GDM1 (cell line): ENCODE results near the gene BRD1.

Experiments used
- DNase-seq: peaks from one replicate; lab custom pipeline; 2025; lab: John Stamatoyannopoulos, UW

Gene BRD1

GRCh38 chr22:49800408-49801238 lies 27.1 kb downstream of the BRD1 start:
- no peak for DNase-seq

GRCh38 chr22:49799431-49800075 lies 28.1 kb downstream of the BRD1 start:
- no peak for DNase-seq

DNA sequence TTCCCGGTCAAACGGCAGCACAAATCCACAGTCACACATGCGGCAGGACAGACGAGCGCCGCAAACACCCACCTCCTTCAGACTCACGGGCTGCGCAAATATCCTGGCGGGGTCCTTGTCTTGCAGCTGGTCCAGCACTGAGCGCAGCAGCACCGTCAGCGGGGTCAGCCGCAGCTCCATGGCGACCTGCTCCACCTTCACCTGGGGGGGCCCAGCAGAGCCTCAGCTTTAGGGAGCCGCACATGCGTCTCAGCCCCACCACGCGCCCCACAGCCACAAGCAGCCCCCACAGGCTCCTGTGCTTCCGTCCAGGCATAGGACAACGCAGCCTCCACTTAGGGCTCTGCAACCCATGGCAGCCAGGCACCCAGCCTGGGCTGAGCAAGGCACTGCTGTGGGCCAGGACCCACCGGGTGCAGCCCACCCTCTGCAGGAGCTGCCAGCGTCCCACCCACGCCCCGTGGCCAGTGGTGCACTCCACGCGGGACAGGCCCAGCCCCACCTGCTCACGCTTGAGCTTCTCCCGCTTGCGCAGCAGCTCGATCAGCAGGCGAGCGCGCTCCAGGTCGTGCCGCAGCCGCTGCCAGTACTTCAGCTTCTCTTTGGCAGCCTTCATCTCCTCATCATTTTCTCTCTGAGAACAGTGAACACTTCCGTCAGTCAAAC lies 29.1 kb downstream of the BRD1 start:
- DNase-seq, result no peak

DNA sequence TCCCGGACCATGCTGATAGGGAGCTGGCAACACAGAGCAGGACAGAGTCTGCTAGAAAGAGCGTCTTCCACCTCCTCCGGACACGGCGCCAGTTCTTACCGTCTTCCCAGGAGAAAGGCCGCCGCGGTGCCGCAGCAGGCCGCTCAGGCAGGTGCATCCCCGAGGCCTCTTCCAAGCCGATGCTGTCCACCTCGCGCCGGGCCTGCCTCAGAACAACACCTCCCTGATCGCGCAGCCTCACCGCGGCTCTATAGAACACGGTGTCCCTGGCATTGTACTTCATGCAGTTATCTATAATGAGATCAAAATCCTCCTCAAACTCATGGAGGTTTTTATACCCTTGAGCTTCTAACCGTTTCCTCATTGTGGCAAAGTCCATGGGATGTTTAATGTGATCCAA lies 30.0 kb downstream of the BRD1 start:
- no peak for DNase-seq

DNA sequence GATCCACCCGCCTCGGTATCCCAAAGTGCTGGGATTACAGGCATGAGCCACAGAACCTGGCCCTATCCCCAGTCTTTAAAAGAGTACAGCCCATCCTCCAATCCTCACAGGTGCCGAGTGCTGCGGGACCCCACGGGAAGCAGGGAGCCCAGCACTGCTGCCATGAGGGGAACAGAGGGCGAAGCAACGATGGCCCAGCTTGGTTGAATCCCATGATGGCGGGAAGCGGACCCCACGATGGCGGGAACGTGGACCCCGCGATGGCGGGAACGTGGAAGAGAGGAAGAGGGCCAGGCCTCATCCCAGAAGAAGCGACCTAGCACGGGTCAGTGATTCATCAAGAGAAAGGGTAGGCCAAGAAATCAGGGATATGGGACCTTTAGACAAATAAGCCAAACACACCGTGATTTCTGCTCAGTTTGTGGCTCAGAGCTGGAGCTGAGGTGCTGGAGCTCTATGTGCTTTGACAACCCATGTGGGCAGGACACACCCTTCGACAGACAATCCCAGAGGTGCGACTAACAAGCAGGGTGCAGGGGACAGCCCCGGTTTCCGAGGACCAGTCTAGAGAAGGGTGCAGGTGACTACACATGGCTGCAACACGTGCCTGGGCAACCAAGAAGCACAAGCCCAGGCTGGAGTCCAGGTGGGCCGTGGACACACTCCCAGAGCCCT lies 30.9 kb downstream of the BRD1 start:
- DNase-seq, result no peak

DNA sequence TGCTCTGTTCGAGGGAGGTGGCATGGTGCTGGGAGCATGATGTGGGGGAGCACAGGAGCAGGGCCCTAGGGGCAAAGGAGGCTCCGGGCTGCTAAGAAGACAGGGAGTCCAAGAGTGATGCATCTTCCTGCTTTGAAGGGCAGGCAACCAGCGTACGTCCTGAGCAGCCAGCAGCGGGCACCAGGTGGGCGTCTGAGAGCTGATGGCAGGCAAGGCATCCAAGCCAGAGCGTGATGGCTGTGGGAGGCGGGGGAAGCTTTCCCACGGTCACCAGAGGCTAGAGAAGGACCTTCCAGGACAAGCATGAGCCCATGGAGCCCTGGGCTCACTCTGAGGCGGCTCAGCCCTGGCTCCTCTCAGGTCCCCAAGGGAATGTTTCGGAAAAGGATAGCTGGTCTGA lies 32.2 kb downstream of the BRD1 start:
- no peak for DNase-seq

DNA sequence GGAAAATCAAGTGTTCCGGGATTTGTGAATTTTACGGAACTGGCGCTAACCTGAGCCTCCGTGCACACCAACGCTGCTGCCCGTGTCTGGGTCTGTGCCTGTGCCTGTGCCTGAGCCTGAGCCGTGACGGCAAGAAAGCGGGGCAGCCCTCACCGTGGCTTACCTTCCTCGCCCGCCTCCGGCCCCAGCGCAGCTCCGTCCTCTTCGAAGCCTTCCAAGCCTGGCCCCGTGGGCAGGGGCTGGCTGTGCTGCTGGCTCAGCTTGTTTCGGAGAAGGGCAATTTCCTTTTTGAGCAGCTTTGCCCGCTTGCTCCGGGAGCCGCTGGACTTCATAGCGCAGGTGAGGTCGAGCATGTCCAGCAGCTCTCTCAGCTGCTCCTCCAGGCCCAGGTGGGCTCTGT lies 33.8 kb downstream of the BRD1 start:
- no peak for DNase-seq

GRCh38 chr22:49793296-49793695 lies 34.4 kb downstream of the BRD1 start:
- DNase-seq, result no peak

DNA sequence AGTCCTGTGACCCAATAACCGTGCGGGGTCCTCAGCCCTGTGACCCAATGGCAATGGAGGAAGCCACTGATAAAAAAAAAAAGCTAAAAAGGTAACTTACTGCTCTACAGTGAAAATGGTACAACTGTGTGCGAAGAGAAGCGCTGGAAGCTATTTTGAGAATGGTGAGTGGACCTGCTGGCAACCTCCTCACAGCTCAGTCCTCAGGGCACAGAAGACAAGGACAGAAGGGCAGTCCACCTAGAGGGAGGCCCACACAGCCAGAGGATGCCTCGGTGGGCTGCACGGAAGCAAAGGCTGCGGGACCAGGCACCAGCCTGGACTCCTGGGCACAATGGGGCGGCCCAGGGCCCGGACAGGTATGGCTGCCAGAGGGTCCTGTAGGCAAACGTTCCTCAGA lies 35.6 kb downstream of the BRD1 start:
- DNase-seq, result no peak

GRCh38 chr22:49791682-49792081 lies 36.0 kb downstream of the BRD1 start:
- no peak for DNase-seq

DNA sequence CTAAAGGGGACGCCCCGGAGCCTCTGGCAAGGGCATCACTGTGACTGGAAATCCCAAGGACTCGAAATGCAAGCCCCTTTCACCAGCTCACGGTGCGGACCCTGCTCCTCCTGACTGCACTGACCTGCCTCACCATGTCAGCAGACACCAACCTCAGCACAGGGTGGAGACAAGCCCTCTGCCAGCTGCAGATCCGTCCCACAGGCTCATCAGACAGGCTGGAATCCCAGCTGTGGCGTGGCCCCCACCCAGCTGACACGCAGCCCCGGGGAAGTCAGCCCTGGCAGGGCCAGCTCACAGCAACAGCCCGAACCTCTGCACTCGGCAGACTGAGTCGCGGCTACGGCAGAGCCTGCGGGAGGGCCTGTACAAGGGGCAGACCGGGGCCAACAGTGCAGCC lies 36.8 kb downstream of the BRD1 start:
- no peak for DNase-seq

DNA sequence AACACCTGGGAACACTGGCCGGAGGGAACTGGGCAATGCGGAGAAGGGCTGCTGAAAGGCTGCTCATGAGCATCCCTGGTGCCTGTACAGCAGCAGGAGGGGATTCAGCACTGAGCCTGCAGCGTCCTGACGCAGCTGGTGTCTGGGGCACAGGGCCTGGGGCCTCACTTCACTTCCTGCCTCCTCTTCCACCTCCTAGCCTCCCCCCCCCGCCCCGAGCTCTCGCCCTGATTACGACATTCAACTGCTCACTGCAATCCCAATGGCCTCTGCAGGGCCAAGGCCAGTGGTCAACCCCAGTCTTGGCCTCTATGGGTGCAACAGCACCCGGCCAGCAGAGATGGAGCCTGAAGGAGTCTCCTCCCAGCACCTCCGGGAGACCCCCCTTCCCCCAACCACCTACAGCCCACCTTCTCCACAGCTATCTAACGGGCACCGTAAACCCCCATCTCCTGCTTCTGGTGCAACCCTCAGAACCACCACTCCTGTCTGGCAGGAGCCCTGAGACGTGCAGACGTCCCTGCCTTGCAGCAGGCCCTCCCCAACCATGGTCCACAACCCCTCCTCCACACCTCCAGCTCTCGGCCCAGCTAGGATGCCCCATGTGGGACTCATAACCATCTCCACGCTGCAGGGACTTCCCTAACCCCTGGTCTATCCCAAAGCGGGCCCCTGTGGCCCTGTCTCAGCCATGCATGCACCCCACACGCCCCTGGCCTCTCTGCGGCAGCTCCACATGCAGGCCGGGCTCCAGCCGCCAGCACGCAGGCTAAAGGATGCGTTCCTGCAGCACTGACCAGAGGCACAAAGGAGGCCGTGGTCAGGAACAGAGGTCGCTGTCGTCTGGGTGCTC lies 38.2 kb downstream of the BRD1 start:
- no peak for DNase-seq

DNA sequence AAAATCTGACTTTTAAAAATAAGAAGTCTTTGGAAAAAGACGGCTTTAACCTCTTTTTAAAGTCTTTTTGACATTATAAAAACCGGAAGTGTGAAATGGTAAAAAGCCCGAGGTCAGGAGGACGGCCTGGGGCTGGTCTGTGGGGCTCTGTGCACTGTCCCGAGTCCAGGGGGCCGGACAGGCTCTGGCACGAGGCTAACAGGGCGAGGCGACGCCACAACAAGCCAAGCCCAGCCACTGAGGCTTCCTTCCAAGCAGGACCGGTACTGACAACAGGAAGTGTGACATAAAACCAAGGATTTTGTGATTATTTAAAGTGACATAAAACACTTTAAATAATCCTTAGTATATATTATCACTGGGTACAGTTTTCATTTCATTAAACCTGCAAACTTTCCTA lies 39.2 kb downstream of the BRD1 start:
- DNase-seq, result no peak

GRCh38 chr22:49787861-49788260 lies 39.8 kb downstream of the BRD1 start:
- DNase-seq, result no peak

- no peak for DNase-seq
Measured at GRCh38 chr22:49786976-49787706, 40.5 kb downstream of the BRD1 start.

DNA sequence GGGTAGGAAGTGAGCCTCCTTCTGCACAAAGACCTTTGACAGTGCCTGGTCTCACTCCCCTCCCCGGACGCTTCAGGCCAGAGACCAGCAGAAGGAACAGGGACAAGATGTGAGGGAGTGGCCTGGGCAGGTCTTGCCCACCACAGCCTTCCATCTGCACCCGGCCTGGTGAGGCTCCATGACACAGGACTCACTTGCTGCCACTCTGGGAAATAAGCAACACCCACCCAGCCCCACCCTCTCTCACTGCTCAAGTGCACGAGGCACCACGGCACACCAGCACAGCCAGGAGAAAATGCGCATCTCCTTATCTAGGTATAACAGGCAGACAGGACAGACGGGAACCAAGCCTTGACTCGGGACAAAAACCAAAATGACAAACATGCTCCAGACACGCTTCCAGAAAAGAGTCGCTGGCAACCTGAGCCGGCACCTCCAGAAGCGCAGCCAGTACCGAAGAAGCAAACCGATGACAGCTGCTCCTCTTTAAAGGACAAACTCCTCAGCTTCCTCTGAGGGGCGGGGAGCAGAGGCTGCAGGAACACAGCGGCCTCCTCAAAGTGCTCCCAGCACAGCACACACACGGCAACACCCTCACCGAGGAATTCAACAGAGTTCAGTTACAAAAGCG lies 41.7 kb downstream of the BRD1 start:
- no peak for DNase-seq

DNA sequence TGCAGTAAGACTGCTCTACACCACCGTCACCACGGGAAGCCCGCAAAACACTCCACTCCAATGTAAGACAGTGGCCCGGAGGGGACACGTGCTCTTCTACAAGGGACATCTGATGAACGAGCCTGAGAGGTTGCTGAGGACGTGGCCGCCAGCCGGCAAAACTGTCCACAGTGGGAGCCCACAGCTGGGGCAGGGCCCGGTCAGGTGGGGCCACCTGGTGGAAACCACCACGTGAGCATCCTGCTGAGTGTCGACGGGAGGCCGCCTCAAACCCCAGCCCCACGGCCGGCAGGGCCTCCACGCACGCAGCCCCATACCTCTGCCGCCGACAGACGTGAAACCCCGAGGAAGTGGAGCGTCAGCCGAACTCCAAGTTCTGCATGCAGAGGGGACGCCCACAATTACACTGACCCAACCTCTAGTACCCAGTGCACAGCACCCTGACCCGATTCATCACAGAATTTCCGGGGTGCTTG lies 42.6 kb downstream of the BRD1 start:
- no peak for DNase-seq

DNA sequence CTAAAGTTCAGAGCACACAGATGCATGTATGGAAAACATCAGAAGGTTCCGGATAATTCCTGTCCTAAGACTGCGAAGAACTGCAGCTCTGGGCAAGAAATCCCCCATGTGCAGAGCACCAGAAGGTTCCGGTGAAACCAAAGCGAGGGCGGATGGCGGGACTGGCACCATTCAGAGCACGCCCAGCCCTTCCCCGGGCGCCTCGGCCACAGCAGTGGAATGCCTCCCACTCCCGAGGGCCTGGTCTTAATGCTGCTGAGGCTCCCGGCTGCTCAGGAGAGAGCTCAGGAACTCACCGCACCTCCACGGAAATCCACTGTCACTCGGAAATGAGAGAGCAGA lies 43.1 kb downstream of the BRD1 start:
- DNase-seq, result no peak

GRCh38 chr22:49783926-49784629 lies 43.6 kb downstream of the BRD1 start:
- no peak for DNase-seq
